Neural crest cell (in vitro differentiated cells): ENCODE data around the gene FRAS1. TPM values are rescaled to one million over a fixed set of nuclear protein-coding genes. Genes with fewer than 3 reads are reported as not detected.

Experiments used
- DNase-seq: peaks from one replicate; pipeline ENCODE4 v3.0.0; 2021; ENCODE audit warnings: low read depth, mixed read lengths, low spot score
- H3K27ac Mint-ChIP-seq: one replicate; pipeline ENCODE4 v1.8.0; 2021; ENCODE audit warnings: mild to moderate bottlenecking, mixed read lengths; ENCODE audit not compliant: unreplicated experiment
- H3K27me3 Mint-ChIP-seq: 2 replicates; pipeline ENCODE4 v1.8.0; 2021; ENCODE audit warnings: low read depth, mild to moderate bottlenecking, mixed read lengths
- H3K36me3 Mint-ChIP-seq: 2 replicates; pipeline ENCODE4 v1.8.0; 2021; ENCODE audit warnings: low read depth, mild to moderate bottlenecking, mixed read lengths
- H3K4me1 Mint-ChIP-seq: 2 replicates; pipeline ENCODE4 v1.8.0; 2021; ENCODE audit warnings: mixed read lengths
- H3K4me3 Mint-ChIP-seq: one replicate; pipeline ENCODE4 v1.8.0; 2021; ENCODE audit warnings: mild to moderate bottlenecking, mixed read lengths
- H3K9me3 Mint-ChIP-seq: 2 replicates; pipeline ENCODE4 v1.8.0; 2021; ENCODE audit warnings: mixed read lengths
- total RNA-seq: library from RNA; stranded (reverse); gene quantifications from 2 replicates; pipeline ENCODE4 v1.2.1, GENCODE V29; 2021
- TF ChIP-seq, protein P1 (sequence below): fragments of 200-600 bp; sonication (generic); conservative IDR thresholded peaks from 2 replicates; pipeline ENCODE4 v1.5.0; 2021; ENCODE audit warnings: antibody characterized with exemption, mild to moderate bottlenecking

The FRAS1 gene
- total RNA-seq, 1 donor from 2014 or later: 8.4 TPM

DNA sequence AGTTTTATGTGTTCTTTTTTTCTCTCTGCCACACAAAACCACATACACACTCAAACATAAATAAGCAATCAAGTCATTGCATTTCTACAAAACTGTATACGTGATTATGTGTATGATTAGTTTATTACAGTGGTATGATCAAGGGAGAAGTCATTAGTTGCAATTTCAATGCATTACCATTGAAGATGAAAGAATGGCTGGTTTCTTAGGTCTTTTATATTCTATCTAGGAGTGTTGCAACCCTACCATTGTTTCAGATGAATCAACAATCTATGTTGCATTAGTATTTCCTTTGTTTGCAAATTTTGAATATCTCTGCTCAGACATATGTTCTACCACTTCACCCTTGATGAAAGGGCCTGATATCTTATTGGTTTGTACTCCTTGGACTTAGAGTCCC is 501.3 kb downstream of the FRAS1 start:
- TF ChIP-seq, protein P1, sequence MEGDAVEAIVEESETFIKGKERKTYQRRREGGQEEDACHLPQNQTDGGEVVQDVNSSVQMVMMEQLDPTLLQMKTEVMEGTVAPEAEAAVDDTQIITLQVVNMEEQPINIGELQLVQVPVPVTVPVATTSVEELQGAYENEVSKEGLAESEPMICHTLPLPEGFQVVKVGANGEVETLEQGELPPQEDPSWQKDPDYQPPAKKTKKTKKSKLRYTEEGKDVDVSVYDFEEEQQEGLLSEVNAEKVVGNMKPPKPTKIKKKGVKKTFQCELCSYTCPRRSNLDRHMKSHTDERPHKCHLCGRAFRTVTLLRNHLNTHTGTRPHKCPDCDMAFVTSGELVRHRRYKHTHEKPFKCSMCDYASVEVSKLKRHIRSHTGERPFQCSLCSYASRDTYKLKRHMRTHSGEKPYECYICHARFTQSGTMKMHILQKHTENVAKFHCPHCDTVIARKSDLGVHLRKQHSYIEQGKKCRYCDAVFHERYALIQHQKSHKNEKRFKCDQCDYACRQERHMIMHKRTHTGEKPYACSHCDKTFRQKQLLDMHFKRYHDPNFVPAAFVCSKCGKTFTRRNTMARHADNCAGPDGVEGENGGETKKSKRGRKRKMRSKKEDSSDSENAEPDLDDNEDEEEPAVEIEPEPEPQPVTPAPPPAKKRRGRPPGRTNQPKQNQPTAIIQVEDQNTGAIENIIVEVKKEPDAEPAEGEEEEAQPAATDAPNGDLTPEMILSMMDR: no peak
- Mint-ChIP-seq H3K36me3 (no peaks in the 10 kb centered on the region), H3K4me1 (no peaks in the 10 kb centered on the region), H3K27me3 (peaks cover 10% of the 10 kb centered on the region), H3K27ac (no peak overlapping the region), H3K4me3 (no peak overlapping the region), H3K9me3 (no peaks in the 10 kb centered on the region)
- no peak for DNase-seq

DNA sequence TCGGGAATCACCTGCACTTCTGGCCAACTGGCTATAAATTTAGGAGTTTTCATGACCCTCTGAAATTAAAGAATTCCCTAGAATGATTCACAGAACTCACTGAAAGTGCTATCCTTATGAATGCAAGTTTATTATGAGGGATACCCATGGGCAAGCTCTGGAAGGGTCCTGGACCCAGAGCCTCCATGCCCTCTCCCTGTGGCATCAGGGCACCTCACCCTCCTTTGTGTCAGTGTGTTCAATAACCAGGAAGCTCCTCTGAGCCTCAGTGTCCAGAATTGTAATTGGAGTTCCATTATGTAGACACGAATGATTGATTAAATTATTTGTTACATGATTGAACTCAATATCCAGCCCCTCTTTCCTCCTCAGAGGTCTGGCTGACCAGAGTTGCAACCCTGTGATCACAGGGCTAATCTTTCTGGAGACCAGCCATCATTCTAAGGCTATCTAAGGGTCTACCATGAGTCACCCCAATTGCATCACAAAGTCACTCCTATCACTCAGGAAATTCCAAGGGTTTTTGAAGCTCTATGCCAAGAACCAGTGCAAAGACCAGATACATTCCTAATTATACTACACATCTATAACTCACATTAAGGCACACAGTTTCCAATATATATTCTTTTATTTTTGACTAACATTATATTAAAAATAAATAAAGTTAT is 503.3 kb downstream of the FRAS1 start:
- no peak overlapping the region for H3K27ac Mint-ChIP-seq
- no peaks in the 10 kb centered on the region for H3K27me3 Mint-ChIP-seq
- TF ChIP-seq, protein P1: no peak
- no peak for DNase-seq
- H3K4me1 Mint-ChIP-seq: peaks cover 10% of the 10 kb centered on the region
- H3K9me3 Mint-ChIP-seq: no peaks in the 10 kb centered on the region
- no peaks in the 10 kb centered on the region for H3K36me3 Mint-ChIP-seq
- H3K4me3 Mint-ChIP-seq: no peak overlapping the region

DNA sequence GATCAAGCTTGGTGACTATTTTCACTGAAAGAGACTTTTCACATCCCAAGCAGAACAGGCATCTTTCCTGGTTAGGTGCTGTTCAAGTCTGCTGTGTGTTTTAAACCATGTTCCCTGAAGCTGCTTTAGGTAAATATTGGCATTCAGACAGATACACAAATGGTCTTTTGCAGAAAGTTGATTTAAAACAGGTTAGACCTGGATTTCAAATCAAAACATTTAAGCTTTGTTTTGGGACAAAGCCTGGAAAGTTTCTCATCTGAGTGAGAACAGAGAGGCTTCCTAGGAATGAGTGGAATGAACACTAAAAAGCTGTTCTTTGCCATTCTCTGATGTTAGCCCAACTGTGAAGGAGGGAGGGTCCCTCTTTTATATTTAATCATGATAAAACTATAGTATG is 504.6 kb downstream of the FRAS1 start:
- TF ChIP-seq, protein P1: no peak
- Mint-ChIP-seq H3K4me1 (peaks cover 21% of the 10 kb centered on the region), H3K9me3 (no peaks in the 10 kb centered on the region), H3K27ac (no peak overlapping the region), H3K4me3 (no peak overlapping the region), H3K36me3 (no peaks in the 10 kb centered on the region), H3K27me3 (no peaks in the 10 kb centered on the region)
- no peak for DNase-seq

DNA sequence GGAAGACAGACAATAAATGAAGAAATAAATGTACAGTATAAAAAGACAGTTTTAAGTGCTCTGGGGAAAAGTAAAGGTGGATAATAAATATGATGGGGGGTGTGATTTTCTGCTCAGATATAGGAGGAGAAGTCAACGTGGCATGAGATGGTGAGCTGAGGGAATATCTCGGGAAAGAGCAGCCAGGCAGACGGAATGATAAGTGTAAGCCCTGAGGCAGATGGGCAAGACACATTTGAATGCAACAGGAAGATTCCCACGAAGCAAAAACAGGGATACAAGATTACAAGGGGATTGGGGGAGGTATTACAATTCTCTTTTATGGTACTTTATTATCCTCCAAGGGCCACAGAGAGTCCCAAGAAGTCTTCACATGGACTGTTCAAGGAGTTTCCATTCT is 505.6 kb downstream of the FRAS1 start:
- Mint-ChIP-seq H3K4me1 (peaks cover 27% of the 10 kb centered on the region), H3K36me3 (no peaks in the 10 kb centered on the region), H3K4me3 (no peak overlapping the region), H3K27ac (no peak overlapping the region), H3K27me3 (no peaks in the 10 kb centered on the region), H3K9me3 (no peaks in the 10 kb centered on the region)
- DNase-seq: no peak
- TF ChIP-seq, protein P1: no peak

DNA sequence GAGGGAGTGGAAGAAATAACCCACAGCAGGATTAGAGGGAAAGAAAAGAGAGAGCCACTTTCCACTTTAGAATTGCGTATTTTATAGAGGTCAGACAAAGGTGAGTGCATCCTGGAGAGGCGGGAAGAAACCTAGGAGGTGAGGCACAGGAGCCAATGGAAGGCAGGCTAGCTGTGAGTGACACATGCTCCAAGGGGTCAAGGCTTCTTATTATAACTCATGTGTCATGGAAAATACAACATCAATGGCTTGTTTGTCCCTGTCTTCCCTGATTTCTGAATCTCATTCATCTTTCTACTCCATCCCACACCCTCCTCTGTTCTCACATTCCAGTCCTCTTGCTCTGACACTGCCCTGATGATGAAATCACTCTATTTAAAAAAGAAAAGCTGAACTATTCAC is 508.8 kb downstream of the FRAS1 start:
- H3K36me3 Mint-ChIP-seq: no peaks in the 10 kb centered on the region
- H3K27me3 Mint-ChIP-seq: no peaks in the 10 kb centered on the region
- DNase-seq: no peak
- H3K4me1 Mint-ChIP-seq: peaks cover 27% of the 10 kb centered on the region
- TF ChIP-seq, protein P1: no peak
- no peak overlapping the region for H3K4me3 Mint-ChIP-seq
- H3K27ac Mint-ChIP-seq: no peak overlapping the region
- H3K9me3 Mint-ChIP-seq: no peaks in the 10 kb centered on the region
